NT2/D1 (cell line): ENCODE data around the gene FOXN4.

Experiments used
- DNase-seq: peaks from one replicate; pipeline ENCODE4 v3.0.0-alpha.2; 2011; ENCODE audit warnings: low read depth, low spot score
- H3K27me3 ChIP-seq: 2 replicates; pipeline ENCODE4 v1.6.0; 2011; ENCODE audit warnings: mild to moderate bottlenecking; ENCODE audit not compliant: insufficient read length, insufficient read depth
- H3K36me3 ChIP-seq: 2 replicates; pipeline ENCODE4 v1.6.1; 2011; ENCODE audit warnings: mild to moderate bottlenecking, low read length, mixed read lengths; ENCODE audit not compliant: insufficient read depth, insufficient read length
- H3K4me1 ChIP-seq: 2 replicates; pipeline ENCODE4 v1.5.1; 2011; ENCODE audit not compliant: insufficient read depth, insufficient read length
- H3K4me3 ChIP-seq: 2 replicates; pipeline ENCODE4 v1.5.1; 2011; ENCODE audit warnings: low read depth; ENCODE audit not compliant: insufficient read length
- H3K9ac ChIP-seq: 2 replicates; pipeline ENCODE4 v1.6.0; 2011; ENCODE audit warnings: low read depth; ENCODE audit not compliant: insufficient read length
- H3K9me3 ChIP-seq: 2 replicates; pipeline ENCODE4 v1.5.1; 2011; ENCODE audit warnings: mild to moderate bottlenecking, low read length; ENCODE audit not compliant: insufficient read depth
- SUZ12 ChIP-seq: IDR thresholded peaks from 2 replicates; pipeline ENCODE4 v1.6.1; 2011; ENCODE audit not compliant: insufficient read length, insufficient read depth; ENCODE audit errors: extremely low read depth
- YY1 ChIP-seq: IDR thresholded peaks from 2 replicates; pipeline ENCODE4 v1.6.1; 2011; ENCODE audit not compliant: insufficient read length, insufficient read depth
- ZNF274 ChIP-seq: IDR thresholded peaks from 2 replicates; pipeline ENCODE4 v1.6.1; 2011; ENCODE audit warnings: mild to moderate bottlenecking, low read depth, low read length

Gene FOXN4

DNA sequence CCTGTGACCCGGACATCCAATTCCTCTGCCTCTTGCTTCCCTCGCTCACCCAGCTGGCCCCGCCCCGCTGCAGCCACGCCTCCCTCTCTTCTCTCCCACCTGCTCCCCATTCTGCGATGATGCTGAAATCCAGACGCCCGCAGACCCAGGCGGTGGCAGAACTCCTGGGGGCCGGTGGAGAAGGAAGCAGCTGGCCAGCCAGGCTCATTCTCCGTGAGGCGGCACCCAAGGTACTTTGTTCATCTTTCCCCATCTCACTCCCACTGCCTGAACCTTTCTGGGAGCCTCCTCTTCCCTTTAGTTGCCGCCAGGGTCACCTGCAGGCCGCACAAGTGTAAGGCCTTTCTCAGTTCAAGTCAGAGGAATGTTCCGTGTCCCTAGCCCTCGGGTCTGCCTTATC, 35.7 kb downstream of the FOXN4 start:
- no peak overlapping the region for H3K4me3 ChIP-seq
- H3K27me3 ChIP-seq = no peaks in the 10 kb centered on the region
- no peaks in the 10 kb centered on the region for H3K36me3 ChIP-seq
- no peak for TF ChIP-seq YY1
- TF ChIP-seq SUZ12 = no peak
- peaks cover 5% of the 10 kb centered on the region for H3K4me1 ChIP-seq
- no peak for DNase-seq
- no peak overlapping the region for H3K9ac ChIP-seq
- no peaks in the 10 kb centered on the region for H3K9me3 ChIP-seq

GRCh38 chr12:109271418-109271817, 37.7 kb downstream of the FOXN4 start:
- Histone ChIP-seq H3K36me3 (no peaks in the 10 kb centered on the region), H3K4me1 (peaks cover 3% of the 10 kb centered on the region), H3K4me3 (no peak overlapping the region), H3K9me3 (no peaks in the 10 kb centered on the region), H3K9ac (no peak overlapping the region), H3K27me3 (no peaks in the 10 kb centered on the region)
- no peak for TF ChIP-seq ZNF274
- TF ChIP-seq YY1 = no peak
- TF ChIP-seq SUZ12 = no peak
- DNase-seq = no peak

GRCh38 chr12:109270494-109270893, 38.6 kb downstream of the FOXN4 start:
- Histone ChIP-seq H3K9ac (no peak overlapping the region), H3K9me3 (no peaks in the 10 kb centered on the region), H3K4me3 (no peak overlapping the region), H3K4me1 (peaks cover 3% of the 10 kb centered on the region), H3K36me3 (no peaks in the 10 kb centered on the region), H3K27me3 (no peaks in the 10 kb centered on the region)
- TF ChIP-seq YY1 (no peak), ZNF274 (no peak), SUZ12 (no peak)
- DNase-seq = no peak

GRCh38 chr12:109269428-109269827, 39.7 kb downstream of the FOXN4 start:
- Histone ChIP-seq H3K4me1 (peaks cover 5% of the 10 kb centered on the region), H3K9ac (no peak overlapping the region), H3K27me3 (no peaks in the 10 kb centered on the region), H3K9me3 (no peaks in the 10 kb centered on the region), H3K4me3 (no peak overlapping the region), H3K36me3 (peaks cover 4% of the 10 kb centered on the region)
- TF ChIP-seq YY1 (no peak), SUZ12 (no peak), ZNF274 (no peak)
- no peak for DNase-seq

- Histone ChIP-seq H3K36me3 (peaks cover 4% of the 10 kb centered on the region), H3K27me3 (no peaks in the 10 kb centered on the region)
- TF ChIP-seq ZNF274 (no peak), SUZ12 (no peak), YY1 (no peak)
Measured at GRCh38 chr12:109268896-109269295, 40.2 kb downstream of the FOXN4 start.

GRCh38 chr12:109267361-109267760, 41.7 kb downstream of the FOXN4 start:
- no peaks in the 10 kb centered on the region for H3K27me3 ChIP-seq
- no peak for TF ChIP-seq ZNF274
- no peak for TF ChIP-seq YY1
- TF ChIP-seq SUZ12 = no peak
- H3K36me3 ChIP-seq = peaks cover 4% of the 10 kb centered on the region
- no peak overlapping the region for H3K9ac ChIP-seq
- no peak overlapping the region for H3K4me3 ChIP-seq
- H3K9me3 ChIP-seq = no peaks in the 10 kb centered on the region
- DNase-seq = no peak
- H3K4me1 ChIP-seq = peaks cover 7% of the 10 kb centered on the region

More at GRCh38 chr12:109268896-109269295, 40.2 kb downstream of the FOXN4 start:
- Histone ChIP-seq H3K4me3 (no peak overlapping the region), H3K4me1 (peaks cover 7% of the 10 kb centered on the region), H3K9ac (no peak overlapping the region), H3K9me3 (no peaks in the 10 kb centered on the region)
- DNase-seq = no peak

- H3K4me1 ChIP-seq = peaks cover 7% of the 10 kb centered on the region
- no peaks in the 10 kb centered on the region for H3K27me3 ChIP-seq
- no peak overlapping the region for H3K9ac ChIP-seq
- TF ChIP-seq YY1 (no peak), SUZ12 (no peak), ZNF274 (no peak)
- H3K4me3 ChIP-seq = no peak overlapping the region
- peaks cover 4% of the 10 kb centered on the region for H3K36me3 ChIP-seq
- no peaks in the 10 kb centered on the region for H3K9me3 ChIP-seq
- no peak for DNase-seq
Measured at GRCh38 chr12:109266106-109266879, 42.8 kb downstream of the FOXN4 start.
